ENCODE measurements around the gene B3GALT5.

- no peak for TF ChIP-seq POLR2AphosphoS5 (IDR thresholded peaks at IDR 0.05)
- no peak for TF ChIP-seq CTCF (IDR thresholded peaks at IDR 0.05)
- TF ChIP-seq POLR2A (IDR thresholded peaks at IDR 0.05; ENCODE audit: low read depth) = no peak
- TF ChIP-seq EP300 (IDR thresholded peaks at IDR 0.05) = no peak
Measured at GRCh38 chr21:39575775-39576174, 37.0 kb upstream of the B3GALT5 start.

All from esophagus muscularis mucosa (tissue), 4 donors.